GM04503 (cell line): ENCODE measurements around the gene LMLN.
"Not testable (repeated sequence)": the region's sequence is repeated elsewhere in the genome, so short reads cannot be mapped to it uniquely, and the experiment has no call there.

ENCODE experiments used
- DNase-seq: peaks from one replicate; pipeline ENCODE4 v3.0.0-alpha.2; 2012; ENCODE audit warnings: low read depth

LMLN gene, protein sequence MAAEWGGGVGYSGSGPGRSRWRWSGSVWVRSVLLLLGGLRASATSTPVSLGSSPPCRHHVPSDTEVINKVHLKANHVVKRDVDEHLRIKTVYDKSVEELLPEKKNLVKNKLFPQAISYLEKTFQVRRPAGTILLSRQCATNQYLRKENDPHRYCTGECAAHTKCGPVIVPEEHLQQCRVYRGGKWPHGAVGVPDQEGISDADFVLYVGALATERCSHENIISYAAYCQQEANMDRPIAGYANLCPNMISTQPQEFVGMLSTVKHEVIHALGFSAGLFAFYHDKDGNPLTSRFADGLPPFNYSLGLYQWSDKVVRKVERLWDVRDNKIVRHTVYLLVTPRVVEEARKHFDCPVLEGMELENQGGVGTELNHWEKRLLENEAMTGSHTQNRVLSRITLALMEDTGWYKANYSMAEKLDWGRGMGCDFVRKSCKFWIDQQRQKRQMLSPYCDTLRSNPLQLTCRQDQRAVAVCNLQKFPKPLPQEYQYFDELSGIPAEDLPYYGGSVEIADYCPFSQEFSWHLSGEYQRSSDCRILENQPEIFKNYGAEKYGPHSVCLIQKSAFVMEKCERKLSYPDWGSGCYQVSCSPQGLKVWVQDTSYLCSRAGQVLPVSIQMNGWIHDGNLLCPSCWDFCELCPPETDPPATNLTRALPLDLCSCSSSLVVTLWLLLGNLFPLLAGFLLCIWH

DNA sequence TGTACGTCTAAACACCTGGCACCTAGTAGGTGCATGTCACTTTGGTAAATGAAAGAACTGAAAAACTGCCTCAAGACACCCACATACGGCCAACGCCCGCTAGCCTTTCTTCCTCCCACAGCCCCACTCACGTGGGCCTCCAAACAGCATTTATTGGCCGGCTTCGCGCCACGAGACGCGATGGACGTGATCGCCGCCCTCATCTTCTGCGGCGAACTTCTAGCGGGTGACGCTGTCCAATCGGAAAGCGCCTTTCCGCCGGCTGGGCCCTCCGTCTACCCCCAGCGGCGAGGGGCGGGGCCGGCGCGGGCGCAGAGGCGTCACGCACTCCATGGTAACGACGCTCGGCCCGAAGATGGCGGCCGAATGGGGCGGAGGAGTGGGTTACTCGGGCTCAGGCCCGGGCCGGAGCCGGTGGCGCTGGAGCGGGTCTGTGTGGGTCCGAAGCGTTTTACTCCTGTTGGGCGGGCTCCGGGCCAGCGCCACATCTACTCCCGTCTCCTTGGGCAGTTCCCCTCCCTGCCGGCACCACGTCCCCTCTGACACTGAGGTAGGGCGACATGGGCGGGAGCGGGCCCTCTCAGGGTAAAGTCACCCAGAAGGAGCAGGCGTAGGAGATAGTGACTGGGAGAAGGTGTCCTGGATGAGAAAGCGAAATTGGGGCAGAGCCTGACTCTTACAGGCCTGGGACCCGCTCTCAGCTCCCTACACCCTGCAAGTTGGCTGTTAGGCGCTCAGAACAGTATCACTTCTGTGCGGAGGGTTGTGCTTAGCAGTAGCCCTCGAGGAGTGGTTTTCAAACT is at the start of gene LMLN:
Gene LMLN (plus strand): TSS at position 327 of the 803 bp plus-strand sequence. CDS start 29 bp downstream, at position 356.
- DNase-seq: peak; percentile 80

DNA sequence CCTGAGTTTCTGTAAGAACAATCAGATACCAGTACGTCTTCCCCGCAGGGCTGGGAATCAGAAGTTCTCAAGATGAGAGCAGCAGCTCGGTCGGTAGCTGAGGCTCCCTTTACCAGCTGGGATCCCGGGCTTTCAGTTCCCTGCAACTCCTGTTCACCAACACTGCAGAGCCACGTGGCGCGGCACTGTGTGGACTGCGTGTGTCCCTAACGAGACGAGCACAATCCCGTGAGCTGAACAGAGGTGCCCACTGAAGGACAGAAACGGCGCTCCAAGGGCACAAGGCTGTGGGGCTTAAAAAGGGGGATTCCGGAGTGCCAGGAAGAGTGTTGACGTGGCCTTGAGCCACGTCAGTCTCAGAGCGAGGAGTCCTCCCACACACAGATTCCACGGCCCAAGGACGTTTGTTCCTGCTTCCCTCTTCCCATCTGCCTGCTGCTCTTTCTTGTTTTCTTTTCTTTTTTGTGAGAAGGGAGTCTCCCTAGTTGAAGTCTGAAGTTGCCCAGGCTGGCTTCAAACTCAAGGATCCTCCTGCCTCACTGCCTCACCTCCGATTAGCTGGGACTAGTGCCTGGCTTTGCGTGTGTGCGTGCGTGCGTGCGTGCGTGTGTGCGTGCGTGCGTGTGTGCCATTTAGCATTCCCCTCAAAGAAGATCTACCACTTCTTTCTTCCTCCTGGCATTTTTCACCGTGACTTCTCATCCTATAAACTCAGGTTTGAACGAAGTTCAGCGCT is 47.1 kb upstream of the LMLN start:
- no peak for DNase-seq

DNA sequence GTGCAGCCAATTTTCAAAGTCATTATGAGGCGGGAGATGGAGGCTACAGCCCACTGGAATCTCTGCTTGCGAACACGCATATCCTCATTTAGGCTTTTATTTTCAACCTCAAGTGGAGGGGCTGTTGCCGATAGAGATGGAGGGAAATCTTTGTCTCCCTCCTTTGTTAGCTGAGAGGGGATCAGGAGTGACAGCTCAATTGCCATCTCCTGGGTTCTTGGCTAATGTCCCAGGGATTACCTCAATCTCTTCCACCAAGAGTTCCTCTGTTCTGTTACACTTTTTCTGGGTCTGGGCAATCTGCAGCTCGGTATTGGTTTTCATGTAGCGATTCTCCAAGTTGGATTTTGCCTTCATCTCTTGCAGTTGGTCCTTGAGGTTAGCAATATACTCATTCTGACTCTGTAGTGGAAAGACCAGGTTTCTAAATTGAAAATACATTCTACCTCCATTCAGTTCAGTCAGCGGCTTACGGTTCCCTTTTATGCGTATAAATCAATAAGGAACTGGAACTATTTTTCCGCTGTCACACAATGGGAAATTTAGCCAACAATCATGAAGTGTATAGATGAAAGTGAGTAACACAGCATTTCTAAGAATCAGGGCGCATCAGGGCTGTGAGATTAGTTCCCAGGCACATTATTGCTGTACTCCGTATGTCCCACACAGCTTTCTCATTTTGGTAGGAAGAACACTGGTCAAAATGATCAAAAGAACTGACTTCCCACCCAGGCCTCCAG is 46.2 kb upstream of the LMLN start:
- DNase-seq: no peak

DNA sequence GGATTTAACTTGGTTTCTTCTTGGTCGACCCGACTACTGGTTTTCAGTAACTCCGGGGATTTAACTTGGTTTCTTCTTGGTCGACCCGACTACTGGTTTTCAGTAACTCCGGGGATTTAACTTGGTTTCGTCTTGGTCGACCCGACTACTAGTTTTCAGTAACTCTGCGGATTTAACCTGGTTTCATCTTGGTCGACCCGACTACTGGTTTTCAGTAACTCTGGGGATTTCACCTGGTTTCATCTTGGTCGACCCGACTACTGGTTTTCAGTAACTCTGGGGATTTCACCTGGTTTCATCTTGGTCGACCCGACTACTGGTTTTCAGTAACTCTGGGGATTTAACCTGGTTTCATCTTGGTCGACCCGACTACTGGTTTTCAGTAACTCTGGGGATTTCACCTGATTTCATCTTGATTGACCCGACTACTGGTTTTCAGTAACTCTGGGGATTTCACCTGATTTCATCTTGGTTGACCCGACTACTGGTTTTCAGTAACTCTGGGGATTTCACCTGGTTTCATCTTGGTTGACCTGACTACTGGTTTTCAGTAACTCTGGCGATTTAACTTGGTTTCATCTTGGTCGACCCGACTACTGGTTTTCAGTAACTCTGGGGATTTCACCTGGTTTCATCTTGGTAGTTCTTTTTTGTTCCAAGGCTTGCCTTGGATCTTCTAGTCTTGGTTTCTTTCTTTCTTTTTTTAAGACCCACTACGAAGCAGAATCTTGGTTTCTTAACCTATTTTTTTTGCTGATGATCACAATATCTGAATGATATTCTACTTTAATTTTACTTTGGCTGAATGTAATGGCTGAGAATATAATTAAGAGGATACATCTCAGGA is 38.4 kb upstream of the LMLN start:
- not testable (repeated sequence) for DNase-seq

DNA sequence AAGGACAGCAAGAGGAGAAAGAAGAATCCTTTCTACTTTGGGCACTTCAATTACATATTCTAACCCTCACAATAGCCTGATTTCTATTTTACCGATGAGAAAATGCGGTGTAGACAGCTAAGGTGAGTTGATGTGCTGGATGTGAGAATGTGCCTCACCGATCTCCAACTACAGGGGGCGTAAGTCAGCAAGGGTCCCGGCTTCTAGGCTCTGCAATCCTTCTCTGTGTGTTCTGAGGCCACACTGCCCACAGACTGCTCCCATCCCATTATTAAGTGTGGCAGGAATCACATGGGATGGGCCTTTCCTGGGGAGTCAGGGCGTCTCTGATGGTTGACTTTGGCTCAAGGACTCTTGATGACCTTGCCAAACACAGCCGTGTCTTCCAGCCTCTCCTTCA is 33.6 kb upstream of the LMLN start:
- no peak for DNase-seq

GRCh38 chr3:197927578-197927977 is 32.4 kb upstream of the LMLN start:
- not testable (repeated sequence) for DNase-seq

DNA sequence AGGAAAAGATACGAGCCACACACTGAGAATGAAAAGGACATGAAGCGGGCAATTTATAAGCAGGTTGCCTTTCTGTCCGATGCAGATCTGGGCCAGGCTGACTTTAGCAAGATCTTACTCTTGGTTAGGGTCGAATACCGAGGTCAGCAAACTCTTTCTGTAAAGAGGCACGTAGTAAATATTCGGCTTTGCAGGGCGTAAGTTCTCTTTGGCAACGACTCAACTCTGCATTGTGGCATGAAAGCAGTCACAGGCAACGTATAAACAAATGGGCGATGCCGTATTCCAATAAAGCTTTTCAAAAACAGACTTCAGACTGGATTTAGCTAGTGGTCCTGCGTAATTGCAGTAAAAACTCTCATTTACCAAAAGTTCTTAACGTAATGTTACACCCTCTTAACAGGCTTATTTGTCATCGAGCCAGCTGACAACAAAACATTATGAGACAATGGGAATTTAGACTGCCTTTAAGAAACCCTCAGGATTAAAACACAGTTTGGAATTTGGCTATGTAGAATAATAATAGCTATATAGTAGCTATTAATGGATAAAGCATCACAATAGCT is 23.1 kb upstream of the LMLN start:
- DNase-seq: no peak

DNA sequence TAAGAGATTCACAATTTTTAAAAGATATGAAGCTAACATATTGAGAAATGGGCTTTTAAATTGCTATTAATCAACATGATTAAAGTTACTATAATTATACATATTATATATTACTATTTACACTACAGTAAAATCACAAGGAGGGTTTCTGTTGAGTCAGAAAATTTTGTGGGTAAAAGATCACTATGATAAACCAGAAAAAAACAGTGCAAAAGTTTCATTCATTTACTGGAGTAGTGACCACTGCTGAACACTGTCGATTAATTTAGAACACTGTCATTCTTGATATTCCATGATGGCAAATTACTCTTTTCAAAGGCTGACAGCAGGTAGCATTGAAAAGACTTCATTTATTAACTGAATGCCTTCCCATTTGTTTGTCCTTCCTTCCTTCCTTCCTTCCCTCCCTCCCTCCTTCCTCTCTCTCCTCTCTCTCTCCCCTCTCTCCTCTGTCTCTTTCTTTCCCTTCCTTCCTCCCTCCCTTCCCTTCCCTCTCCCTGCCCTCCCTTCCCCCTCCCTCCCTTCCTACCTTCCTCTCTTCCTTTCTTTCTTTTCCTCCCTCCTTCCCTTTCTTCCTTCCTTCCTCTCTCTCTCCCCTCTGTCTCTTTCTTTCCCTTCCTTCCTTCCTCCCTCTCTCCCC is 19.2 kb upstream of the LMLN start:
- no peak for DNase-seq

DNA sequence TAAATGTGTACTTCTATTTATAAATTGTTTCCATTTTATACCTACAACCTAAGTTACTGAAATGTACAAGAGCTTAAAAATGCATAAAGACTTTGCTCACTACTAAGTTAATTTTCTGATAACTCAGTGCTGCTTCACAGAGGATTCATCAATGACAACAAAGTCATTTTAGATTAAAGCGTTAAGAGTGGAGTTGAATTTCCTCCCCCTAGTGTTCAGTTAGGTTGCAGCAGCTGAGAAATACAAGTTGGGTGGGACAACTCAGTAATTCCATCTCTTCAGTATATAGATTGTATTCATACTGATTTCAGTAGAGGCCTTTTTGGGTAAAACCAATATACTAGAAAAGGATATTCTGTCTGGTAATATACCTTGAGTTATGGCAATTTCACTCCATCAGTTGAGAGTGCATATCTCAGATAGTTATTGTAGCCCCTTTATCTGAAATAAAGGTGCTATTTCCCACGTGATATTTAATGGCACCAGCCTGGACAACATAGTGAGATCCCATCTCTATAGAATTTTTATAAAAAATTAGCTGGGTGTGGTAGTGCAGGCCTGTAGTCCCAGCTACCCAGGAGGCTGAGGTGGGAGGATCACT is 17.0 kb upstream of the LMLN start:
- no peak for DNase-seq

DNA sequence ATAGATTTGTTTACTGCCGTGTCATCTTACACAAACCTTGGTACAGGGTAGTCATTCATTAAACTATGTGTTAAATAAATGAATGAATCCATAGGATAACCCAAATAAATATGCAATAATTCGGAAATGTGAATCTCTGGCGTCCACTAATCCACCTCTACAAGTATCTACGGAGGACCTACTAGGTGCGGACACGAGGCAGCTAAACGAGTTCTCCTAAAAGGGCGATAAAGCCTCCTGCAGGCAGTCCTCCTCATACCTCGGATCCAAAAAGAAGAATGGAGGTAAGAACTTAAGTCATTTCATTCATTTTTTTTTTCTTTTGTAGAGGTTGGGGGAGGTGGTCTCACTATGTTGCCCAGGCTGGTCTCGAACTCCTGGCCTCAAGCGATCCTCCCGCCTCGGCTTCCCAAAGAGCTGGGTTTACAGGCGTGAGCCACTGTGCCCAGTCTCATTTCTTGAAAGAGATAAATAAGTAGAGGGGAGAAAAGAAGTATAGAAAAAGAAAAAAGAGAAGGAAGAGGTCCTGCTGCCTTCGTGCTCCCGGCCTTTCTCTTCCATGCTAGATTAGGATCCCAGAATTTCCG is 10.7 kb upstream of the LMLN start:
- no peak for DNase-seq

DNA sequence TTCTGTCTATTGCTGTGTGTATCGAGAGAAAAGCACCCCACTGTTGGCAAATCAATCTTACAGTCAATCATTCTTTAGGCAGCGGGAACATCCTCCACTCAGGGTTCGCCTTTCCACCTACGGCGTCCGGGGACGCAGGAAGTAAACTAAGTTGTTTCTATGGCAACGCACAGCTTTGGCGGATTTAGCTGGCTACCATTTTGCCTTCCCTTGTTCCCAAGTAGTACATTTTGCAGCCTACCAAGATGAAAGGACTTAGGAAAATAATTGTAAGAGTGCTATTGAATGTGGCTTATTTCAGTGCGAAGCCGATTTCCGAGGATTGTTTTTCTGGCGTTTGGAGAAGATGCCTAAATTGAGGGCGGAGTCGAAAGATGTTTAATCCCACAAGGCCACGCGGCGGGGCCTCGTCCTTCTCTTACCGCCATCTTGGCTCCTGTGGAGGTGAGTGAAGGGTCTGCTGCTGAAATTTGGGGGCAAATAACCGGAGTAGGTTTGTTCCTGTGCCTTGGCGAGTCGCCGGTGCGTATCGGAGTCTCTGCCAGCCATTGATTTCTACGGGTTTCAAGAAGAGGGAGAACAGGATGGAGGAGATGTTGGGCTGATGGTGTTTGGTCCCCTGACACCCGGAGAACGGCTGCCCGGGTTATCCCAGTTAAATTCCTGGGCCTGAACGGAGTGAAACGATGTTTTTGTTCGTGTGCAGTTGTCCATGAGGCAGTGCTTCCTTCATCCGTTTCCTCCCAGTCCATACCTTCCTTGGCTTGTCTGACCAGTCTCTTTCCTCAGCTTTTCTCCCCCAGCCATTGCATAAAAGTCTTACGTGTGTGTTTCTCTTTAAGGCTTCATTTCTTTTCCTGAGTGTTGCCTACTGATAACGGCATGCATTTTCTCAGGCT is 10.0 kb upstream of the LMLN start, which contains the start of gene RPL35A:
Gene RPL35A (plus strand): TSS at position 413 of the 899 bp plus-strand sequence. CDS start 778 bp downstream, outside the sequence.
- peak; percentile 79 for DNase-seq

GRCh38 chr3:197950677-197951061 is 9.3 kb upstream of the LMLN start:
- DNase-seq: no peak

GRCh38 chr3:197951392-197951990 is 8.5 kb upstream of the LMLN start:
- DNase-seq: no peak

- DNase-seq: no peak
These were observed 7.6 kb upstream of the LMLN start for GRCh38 chr3:197952440-197952839.

DNA sequence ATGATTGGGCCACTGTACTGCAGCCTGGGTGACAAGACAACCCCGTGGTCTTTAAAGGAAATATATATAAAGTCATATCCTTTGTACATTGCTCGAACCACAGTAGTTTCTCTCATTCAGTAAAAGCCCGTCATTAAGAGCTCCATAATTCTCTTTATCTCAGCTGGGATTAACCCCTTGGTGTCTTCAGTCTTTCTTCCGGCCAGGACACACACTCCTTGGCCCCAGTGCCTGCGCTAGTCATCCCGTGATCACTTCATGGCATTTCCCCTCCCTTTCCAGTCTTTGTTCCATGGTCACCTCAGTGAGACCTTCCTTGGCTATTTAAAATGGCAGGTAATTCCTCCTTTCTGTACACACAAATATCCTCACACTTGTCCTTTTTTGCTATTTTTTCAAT is 6.7 kb upstream of the LMLN start:
- DNase-seq: no peak

DNA sequence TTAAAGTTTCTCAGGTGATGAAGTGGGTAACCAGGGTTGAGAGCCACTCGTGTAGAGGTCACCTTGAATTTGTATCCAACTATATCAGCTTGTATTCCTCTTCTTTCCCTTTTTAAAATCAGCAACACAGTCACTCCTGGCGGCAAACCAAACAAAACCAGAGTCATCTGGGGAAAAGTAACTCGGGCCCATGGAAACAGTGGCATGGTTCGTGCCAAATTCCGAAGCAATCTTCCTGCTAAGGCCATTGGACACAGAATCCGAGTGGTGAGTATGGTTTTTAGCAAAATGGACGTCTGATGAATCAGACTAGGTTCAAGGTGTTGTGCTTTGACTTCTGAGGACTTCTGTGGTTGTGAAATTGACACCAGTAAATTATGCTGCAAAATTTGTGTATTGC is 6.1 kb upstream of the LMLN start:
- peak; percentile 21 for DNase-seq

GRCh38 chr3:197955892-197956477 is 4.0 kb upstream of the LMLN start:
- DNase-seq: no peak
